SW480 (cell line): Measurements from ENCODE around the gene MUC2.

ENCODE experiments used
- DNase-seq: peaks from one replicate; pipeline ENCODE4 v3.0.0-alpha.2; 2016; ENCODE audit warnings: low spot score

MUC2 gene

GRCh38 chr11:1087961-1088926, 13.6 kb downstream of the MUC2 start:
- no peak for DNase-seq

DNA sequence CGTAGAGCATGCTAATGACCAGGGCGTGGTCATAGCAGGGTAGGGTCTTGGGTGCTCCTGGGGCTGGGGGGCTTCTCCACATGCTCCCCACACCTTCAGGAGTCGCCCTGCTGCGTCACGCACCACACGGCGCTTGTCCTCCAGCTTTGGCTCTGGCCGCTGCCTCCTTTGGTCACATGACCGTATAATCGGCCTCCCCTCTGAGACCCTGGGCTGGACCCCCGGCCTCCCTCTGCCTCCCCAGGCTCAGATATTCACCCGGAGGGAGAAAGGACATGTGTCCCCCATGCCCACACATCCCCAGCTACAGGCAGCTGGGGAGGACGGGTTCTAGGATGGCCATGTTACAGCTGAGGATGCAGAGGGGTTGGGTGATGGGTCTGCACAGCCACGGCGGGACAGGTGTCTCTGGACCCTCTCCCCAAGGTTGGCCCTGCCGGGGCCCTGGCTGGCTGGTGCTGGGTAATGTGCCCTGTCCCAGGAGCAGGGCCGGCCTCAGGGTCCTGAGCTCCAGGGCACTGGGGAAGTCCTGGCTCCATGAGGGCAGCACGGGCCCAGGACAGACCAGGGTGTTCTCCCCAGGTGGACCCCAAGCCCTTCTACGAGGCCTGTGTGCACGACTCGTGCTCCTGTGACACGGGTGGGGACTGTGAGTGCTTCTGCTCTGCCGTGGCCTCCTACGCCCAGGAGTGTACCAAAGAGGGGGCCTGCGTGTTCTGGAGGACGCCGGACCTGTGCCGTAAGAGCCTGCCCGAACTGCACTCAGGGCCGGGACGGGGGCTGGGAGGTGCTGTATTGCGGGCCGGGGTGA, 14.5 kb downstream of the MUC2 start:
- no peak for DNase-seq

GRCh38 chr11:1089738-1090599, 15.3 kb downstream of the MUC2 start:
- DNase-seq: no peak

DNA sequence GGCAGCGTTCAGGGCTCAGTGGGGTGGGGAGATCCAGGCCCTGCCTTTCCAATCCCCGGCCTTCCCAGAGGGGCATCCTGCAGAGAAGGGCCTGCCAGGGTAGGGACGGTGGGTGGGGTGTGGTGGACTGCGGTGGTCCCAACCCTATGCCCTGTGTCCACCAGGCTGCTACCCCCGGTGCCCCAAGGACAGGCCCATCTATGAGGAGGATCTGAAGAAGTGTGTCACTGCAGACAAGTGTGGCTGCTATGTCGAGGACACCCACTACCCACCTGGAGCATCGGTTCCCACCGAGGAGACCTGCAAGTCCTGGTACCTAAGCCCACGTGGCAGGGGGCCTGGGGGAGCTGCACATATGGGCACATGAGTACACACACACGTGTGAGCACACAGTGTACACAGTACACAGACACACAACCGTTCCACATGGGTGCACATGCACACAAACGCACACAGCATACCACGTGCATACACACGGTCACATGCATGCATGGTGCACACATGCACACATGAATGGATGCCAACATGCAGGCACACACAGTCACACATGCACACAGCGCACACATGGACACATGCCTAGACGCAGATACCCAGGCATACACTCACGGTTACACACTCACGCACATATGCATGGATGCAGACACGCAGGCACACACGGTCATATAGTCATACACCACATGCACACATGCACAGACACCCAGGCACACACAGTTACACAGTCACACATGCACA, 16.1 kb downstream of the MUC2 start:
- no peak for DNase-seq

GRCh38 chr11:1091332-1092083, 16.8 kb downstream of the MUC2 start:
- no peak for DNase-seq

GRCh38 chr11:1092145-1092670, 17.5 kb downstream of the MUC2 start:
- no peak for DNase-seq

DNA sequence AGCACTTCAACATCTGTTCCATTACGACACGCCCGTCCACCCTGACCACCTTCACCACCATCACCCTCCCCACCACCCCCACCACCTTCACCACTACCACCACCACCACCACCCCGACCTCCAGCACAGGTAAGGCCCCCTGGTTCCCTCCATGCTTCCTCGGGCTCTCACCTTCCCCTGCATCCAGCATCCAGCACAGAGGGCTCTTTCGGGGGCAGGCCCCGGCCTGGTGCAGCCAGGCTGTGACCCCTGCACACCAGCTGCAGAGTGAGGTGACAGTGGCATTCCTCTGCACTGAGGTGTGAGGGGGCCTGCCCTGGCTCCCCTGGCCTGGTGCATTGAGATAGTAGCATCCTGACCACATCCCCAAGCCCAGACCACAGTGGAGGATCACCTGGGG, 18.2 kb downstream of the MUC2 start:
- DNase-seq: no peak

- DNase-seq: no peak
Measured at GRCh38 chr11:1099519-1100355, 25.1 kb downstream of the MUC2 start.

DNA sequence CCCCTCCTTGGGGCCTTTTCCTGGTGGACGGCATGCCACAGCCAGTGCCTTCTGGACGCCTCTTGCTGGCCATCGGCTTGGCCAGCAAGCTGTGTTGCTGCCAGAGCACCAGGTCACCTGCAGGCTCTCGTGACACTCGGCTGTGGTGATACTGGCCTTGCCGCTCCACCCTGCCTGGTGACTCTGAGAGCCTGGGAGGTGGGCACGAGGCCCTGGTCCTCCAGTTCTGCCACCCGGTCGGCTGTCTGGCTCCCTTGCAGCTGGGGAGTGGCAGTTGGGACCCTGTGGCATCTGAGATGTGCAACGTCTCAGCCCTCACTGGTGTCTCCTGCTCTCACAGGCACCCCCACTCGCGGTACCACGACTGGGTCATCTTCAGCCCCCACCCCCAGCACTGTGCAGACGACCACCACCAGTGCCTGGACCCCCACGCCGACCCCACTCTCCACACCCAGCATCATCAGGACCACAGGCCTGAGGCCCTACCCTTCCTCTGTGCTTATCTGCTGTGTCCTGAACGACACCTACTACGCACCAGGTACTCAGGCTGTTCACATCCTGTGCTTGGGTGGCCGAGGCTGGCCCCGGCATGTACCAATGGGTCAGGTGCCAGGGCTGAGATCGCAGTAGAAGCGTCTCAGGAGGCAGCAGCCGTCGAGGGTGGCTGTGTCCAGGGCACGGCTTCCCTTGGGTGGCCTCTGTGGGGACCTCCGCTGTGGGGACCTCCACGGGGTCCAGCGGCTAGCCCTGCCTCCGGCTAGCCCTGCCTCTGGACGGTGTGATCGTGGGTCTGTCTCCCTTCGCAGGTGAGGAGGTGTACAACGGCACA, 26.0 kb downstream of the MUC2 start:
- no peak for DNase-seq

DNA sequence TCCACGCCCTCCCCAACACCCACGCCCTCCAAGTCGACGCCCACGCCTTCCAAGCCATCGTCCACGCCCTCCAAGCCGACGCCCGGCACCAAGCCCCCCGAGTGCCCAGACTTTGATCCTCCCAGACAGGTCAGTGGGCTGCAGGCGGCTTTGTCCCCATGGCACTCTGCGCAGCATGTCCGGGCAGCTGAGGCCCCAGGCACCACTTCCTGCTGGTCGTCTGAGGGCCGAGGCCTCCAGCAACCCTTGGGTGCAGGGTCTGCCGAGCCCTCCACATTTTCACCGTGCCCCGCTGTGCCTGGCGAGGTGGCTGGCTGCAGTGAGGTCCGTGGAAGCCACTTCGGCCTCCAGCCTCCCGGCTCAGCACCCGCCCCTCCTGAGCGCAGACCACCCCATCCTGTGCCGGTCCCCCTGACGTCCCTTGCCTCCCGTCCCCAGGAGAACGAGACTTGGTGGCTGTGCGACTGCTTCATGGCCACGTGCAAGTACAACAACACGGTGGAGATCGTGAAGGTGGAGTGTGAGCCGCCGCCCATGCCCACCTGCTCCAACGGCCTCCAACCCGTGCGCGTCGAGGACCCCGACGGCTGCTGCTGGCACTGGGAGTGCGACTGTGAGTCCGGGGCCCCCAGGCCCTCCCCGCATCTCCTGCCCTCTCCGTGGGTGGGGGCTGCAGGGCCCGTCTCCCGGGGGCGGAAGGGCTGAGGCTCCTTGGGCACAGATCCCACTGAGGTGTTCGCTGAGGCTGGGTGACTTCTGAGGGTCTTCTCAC, 26.8 kb downstream of the MUC2 start:
- DNase-seq: no peak

GRCh38 chr11:1102221-1102971, 27.7 kb downstream of the MUC2 start:
- DNase-seq: no peak

- no peak for DNase-seq
Measured at GRCh38 chr11:1102996-1103395, 28.3 kb downstream of the MUC2 start.

- no peak for DNase-seq
Measured at GRCh38 chr11:1103401-1104360, 29.0 kb downstream of the MUC2 start.

- DNase-seq: no peak
Measured at GRCh38 chr11:1104411-1105182, 29.9 kb downstream of the MUC2 start.

GRCh38 chr11:1105183-1105565, 30.5 kb downstream of the MUC2 start:
- DNase-seq: no peak
